ENCODE results near the gene GSTO2.

Gene GSTO2

DNA sequence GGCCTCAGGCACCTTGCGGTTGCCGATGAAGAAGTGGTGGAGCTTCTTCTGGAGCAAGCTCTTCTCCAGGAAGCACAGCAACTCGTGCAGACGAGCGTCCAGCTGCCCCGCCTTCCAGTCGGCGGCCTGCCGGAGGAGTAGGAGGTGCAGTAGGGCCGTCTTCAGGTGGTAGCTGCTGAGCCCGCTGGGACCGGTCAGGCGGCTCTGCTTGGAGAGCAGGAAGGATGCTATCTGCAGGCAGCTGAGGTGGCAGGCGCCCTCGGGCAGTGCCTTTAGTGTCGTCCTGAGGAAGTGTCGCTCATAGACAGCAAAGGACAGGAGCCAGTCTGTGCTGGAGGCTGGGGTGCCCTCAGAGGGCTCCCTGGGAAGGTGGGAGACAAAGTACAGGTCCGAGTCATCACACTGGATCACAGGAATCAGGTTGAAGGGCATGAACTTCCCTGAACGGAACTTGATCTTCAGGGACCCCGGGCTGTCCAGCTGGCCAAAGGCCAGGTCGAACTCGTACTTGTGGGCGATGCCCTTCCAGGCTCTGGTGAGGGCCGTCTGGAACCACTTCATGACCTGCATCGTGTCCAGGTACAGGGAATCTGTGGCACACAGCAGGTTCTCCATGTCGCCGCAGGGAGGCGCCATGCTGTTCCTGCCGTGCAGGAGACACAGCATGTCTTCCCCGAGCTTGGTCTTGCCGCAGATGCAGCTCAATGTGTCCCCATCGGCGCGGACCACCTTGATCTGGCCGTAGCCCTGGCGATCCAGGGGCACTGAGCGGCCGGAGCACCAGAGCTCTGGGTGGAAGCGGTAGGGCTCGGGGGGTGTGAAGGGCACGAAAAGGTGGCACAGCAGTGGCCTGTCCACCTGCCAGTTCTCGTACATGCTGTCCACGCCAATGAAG, 45.9 kb downstream of the GSTO2 start:
- H3K4me3 ChIP-seq (replicated peaks in 1 of 2; ENCODE audit: low read depth in 2 of 2, low read length in 2 of 2) = no peak overlapping the region
- TF ChIP-seq, protein P1, sequence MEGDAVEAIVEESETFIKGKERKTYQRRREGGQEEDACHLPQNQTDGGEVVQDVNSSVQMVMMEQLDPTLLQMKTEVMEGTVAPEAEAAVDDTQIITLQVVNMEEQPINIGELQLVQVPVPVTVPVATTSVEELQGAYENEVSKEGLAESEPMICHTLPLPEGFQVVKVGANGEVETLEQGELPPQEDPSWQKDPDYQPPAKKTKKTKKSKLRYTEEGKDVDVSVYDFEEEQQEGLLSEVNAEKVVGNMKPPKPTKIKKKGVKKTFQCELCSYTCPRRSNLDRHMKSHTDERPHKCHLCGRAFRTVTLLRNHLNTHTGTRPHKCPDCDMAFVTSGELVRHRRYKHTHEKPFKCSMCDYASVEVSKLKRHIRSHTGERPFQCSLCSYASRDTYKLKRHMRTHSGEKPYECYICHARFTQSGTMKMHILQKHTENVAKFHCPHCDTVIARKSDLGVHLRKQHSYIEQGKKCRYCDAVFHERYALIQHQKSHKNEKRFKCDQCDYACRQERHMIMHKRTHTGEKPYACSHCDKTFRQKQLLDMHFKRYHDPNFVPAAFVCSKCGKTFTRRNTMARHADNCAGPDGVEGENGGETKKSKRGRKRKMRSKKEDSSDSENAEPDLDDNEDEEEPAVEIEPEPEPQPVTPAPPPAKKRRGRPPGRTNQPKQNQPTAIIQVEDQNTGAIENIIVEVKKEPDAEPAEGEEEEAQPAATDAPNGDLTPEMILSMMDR (IDR thresholded peaks at IDR 0.05; ENCODE audit: low read depth, low read length) = no peak

DNA sequence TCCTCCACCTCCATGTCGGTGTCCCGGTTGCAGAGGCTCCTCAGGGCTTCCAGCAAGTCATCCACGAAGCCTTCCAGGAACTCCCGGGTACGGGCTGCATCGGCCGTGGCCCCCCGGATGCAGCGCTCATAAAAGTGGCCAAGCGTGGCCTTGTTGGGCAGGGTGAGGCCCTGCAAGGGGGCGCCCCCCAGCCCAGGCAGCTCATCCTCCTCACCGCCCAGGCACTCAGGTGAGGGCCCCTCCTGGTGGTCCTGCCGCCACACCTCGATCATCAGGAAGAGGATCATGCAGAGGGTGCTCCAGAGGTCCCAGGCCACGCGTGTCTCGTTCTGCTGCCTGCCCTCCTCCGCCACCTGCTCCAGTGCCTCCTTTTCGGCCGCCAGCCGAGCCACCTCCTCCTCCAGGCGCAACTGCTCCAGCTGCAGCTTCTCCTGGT, 46.5 kb downstream of the GSTO2 start:
- TF ChIP-seq, protein P1 (IDR thresholded peaks at IDR 0.05; ENCODE audit: low read depth, low read length) = no peak
- H3K4me3 ChIP-seq (replicated peaks in 1 of 2; ENCODE audit: low read depth in 2 of 2, low read length in 2 of 2) = no peak overlapping the region
- no peak for DNase-seq (ENCODE audit: low read depth in 2 of 2)

More for the DNA sequence above, 45.9 kb downstream of the GSTO2 start:
- no peak for DNase-seq (ENCODE audit: low read depth in 2 of 2)

DNA sequence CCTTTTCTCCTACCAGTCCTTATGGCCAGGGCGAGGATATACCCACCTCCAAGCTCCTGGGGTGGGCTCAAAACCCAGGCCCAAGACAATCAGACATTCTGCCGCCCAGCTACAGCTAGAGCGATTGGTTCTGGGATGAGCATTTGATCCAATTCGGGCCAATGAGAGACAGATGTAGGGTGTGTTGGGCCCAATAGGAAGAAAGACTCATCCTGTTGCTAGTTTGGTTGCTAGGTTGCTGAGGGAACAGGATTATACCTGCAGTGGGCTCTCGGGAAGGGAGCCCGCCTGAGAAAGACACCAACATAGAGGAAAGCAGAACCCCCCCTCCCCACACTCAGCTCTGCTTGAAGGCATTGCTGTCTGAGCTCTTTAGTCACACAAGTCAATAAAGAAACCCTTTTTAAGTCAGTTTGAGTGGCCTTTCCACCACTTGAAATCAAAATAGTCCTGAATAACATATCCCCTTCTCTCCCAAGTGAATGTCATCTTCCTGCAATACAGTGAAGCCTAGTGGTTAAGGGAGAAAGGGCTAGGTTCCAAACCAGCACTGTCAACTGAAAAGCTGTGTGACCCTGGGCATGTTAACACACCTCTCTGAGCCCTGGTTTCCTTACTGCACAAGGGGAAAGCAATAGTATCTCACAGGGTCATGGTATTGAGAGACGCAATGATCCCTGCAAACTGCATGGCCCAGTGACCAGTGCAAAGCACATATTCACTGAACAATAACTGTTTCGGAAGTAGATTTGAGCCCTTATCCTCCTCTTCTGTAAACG, 47.5 kb downstream of the GSTO2 start:
- no peak overlapping the region for H3K4me3 ChIP-seq (replicated peaks in 1 of 2; ENCODE audit: low read depth in 2 of 2, low read length in 2 of 2)
- DNase-seq (ENCODE audit: low read depth in 2 of 2) = no peak
- TF ChIP-seq, protein P1 (IDR thresholded peaks at IDR 0.05; ENCODE audit: low read depth, low read length) = no peak

DNA sequence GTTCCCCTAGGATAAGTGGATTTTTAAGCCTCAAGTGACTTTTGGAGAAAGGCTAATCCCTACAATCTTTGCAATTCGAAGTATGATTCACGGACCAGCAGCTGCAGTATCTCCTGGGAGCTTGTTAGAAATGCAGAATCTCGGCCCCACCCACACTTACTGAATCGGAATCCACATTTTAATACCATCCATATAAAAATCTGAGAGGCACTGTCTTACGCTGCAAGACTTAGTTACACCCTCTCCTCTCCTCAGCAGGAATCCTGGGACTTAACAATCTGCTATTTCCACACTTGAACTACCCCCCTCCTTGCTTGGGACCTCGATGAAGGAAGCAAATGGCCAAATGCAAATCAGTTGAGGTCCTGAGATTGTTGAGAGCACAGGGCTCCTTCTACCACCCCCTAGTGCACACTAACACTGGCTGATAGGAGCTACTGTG, 48.3 kb downstream of the GSTO2 start:
- H3K4me3 ChIP-seq (replicated peaks in 1 of 2; ENCODE audit: low read depth in 2 of 2, low read length in 2 of 2) = no peak overlapping the region
- TF ChIP-seq, protein P1 (IDR thresholded peaks at IDR 0.05; ENCODE audit: low read depth, low read length) = no peak
- DNase-seq (ENCODE audit: low read depth in 2 of 2) = peak; percentile 82 to 84

DNA sequence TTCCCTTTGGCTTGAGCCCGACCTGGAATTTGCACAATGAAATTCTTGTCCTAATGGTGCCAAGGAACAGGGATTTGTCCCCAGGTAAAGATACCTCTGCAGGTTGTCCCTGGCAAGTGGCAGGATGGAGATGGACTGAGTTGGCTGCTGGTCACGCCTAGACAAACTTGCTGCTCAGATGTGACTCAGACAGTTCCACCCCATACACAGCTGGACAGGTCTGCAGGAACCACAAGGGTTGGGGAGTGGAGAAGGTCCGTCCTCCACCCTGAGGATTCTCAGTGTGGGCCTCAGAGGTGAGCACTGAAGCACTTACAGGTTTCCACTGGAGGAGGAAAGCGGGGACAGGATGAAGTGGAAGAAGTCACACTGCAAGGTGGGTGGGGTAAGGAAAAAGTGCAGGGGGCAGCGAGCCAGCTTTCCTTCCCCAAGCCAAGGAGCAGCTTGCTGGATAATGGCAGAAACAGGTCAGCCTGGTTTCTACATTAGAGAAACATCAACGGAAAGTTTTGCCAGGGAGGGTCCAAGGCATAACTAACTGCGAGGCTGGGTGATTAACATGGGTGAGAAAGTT, 48.8 kb downstream of the GSTO2 start:
- TF ChIP-seq, protein P1 (IDR thresholded peaks at IDR 0.05; ENCODE audit: low read depth, low read length) = no peak
- peak in 1 of 2 donors; percentile 61 for DNase-seq (ENCODE audit: low read depth in 2 of 2)
- no peak overlapping the region for H3K4me3 ChIP-seq (replicated peaks in 1 of 2; ENCODE audit: low read depth in 2 of 2, low read length in 2 of 2)

DNA sequence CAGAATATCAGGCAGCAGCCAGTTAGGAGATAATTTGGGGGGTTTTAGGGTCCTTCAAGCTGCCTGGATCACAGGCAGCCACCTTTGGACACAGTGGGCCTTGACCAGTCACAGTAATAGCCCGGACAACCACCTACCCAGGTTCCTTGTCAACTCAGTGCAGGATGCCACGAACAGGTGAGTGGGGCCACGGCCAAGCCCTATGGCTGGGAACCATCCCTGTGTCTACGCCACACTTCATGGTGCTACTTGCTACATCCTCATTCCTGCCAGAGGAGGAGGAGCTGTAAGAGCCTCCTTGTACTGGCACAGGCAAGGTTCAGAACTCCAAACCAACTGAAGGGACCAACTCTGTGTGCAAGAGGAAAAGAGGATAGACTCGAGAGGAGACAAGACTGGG, 49.3 kb downstream of the GSTO2 start:
- TF ChIP-seq, protein P1 (IDR thresholded peaks at IDR 0.05; ENCODE audit: low read depth, low read length) = no peak
- H3K4me3 ChIP-seq (replicated peaks in 1 of 2; ENCODE audit: low read depth in 2 of 2, low read length in 2 of 2) = no peak overlapping the region
- DNase-seq (ENCODE audit: low read depth in 2 of 2) = no peak
